Parathyroid adenoma (tissue), 2 donors: ENCODE data around the gene COCH.

ENCODE experiments used
- H2AFZ ChIP-seq: fragments of 300-600 bp; sonication (generic); one replicate; pipeline ENCODE4 v1.7.0; 2017; ENCODE audit warnings: antibody characterized with exemption, mild to moderate bottlenecking
- H3K27ac ChIP-seq: fragments of 300-600 bp; sonication (generic); one replicate; pipeline ENCODE4 v1.7.0; 2017
- H3K27me3 ChIP-seq: fragments of 300-600 bp; sonication (generic); one replicate; pipeline ENCODE4 v1.7.0; 2017; ENCODE audit warnings: low read length; ENCODE audit not compliant: control insufficient read depth, insufficient read depth
- H3K36me3 ChIP-seq: fragments of 300-600 bp; sonication (generic); one replicate; pipeline ENCODE4 v1.7.0; 2017; ENCODE audit warnings: low read length; ENCODE audit not compliant: control insufficient read depth, insufficient read depth
- H3K4me1 ChIP-seq: fragments of 300-600 bp; sonication (generic); one replicate; pipeline ENCODE4 v1.7.0; 2017; ENCODE audit warnings: control low read depth
- H3K4me2 ChIP-seq: fragments of 300-600 bp; sonication (generic); one replicate; pipeline ENCODE4 v1.7.0; 2017; ENCODE audit warnings: low read length
- H3K4me3 ChIP-seq: fragments of 300-600 bp; sonication (generic); one replicate; pipeline ENCODE4 v1.7.0; 2017; ENCODE audit warnings: low read depth, low read length
- H3K79me2 ChIP-seq: fragments of 300-600 bp; sonication (generic); one replicate; pipeline ENCODE4 v1.7.0; 2017; ENCODE audit warnings: control low read depth
- H3K9ac ChIP-seq: fragments of 300-600 bp; sonication (generic); one replicate; pipeline ENCODE4 v1.7.0; 2017; ENCODE audit warnings: mild to moderate bottlenecking
- H3K9me3 ChIP-seq: fragments of 300-600 bp; sonication (generic); one replicate; pipeline ENCODE4 v1.7.0; 2017; ENCODE audit warnings: low read length; ENCODE audit not compliant: control insufficient read depth
- CTCF ChIP-seq: fragments of 300-600 bp; sonication (generic); IDR thresholded peaks from one replicate; pipeline ENCODE4 v1.7.0; 2017; ENCODE audit warnings: antibody characterized with exemption, mild to moderate bottlenecking
- donor health status: primary hyperparathyroidism.

COCH gene

GRCh38 chr14:30914812-30915211 is 40.5 kb downstream of the COCH start:
- H3K27me3 ChIP-seq = no peaks in the 10 kb centered on the region
- H3K9me3 ChIP-seq = no peaks in the 10 kb centered on the region
- H3K4me3 ChIP-seq = no peak overlapping the region
- no peaks in the 10 kb centered on the region for H3K79me2 ChIP-seq
- H3K36me3 ChIP-seq = no peaks in the 10 kb centered on the region
- TF ChIP-seq CTCF = no peak
- H2AFZ ChIP-seq = no peak overlapping the region
- no peak overlapping the region for H3K9ac ChIP-seq
- H3K4me1 ChIP-seq = no peaks in the 10 kb centered on the region
- H3K27ac ChIP-seq = no peak overlapping the region
- no peak overlapping the region for H3K4me2 ChIP-seq

- Histone ChIP-seq H3K27ac (no peak overlapping the region), H2AFZ (no peak overlapping the region), H3K36me3 (no peaks in the 10 kb centered on the region), H3K27me3 (no peaks in the 10 kb centered on the region), H3K4me3 (no peak overlapping the region), H3K79me2 (no peaks in the 10 kb centered on the region), H3K4me2 (no peak overlapping the region), H3K4me1 (no peaks in the 10 kb centered on the region), H3K9ac (no peak overlapping the region), H3K9me3 (no peaks in the 10 kb centered on the region)
- TF ChIP-seq CTCF = no peak
Measured at GRCh38 chr14:30915596-30915995, 41.2 kb downstream of the COCH start.

GRCh38 chr14:30921305-30921704 is 46.9 kb downstream of the COCH start:
- Histone ChIP-seq H3K79me2 (no peaks in the 10 kb centered on the region), H3K27me3 (no peaks in the 10 kb centered on the region), H2AFZ (no peak overlapping the region), H3K9me3 (no peaks in the 10 kb centered on the region), H3K9ac (no peak overlapping the region), H3K4me1 (no peaks in the 10 kb centered on the region), H3K4me3 (no peak overlapping the region), H3K4me2 (no peak overlapping the region), H3K27ac (no peak overlapping the region), H3K36me3 (no peaks in the 10 kb centered on the region)
- TF ChIP-seq CTCF = no peak

- no peaks in the 10 kb centered on the region for H3K4me1 ChIP-seq
- no peak overlapping the region for H3K4me3 ChIP-seq
- H3K9me3 ChIP-seq = no peaks in the 10 kb centered on the region
- no peaks in the 10 kb centered on the region for H3K79me2 ChIP-seq
- no peak overlapping the region for H2AFZ ChIP-seq
- no peak overlapping the region for H3K9ac ChIP-seq
- H3K27ac ChIP-seq = no peak overlapping the region
- no peak overlapping the region for H3K4me2 ChIP-seq
- H3K27me3 ChIP-seq = no peaks in the 10 kb centered on the region
- no peaks in the 10 kb centered on the region for H3K36me3 ChIP-seq
- TF ChIP-seq CTCF = no peak
Measured at GRCh38 chr14:30921788-30922187, 47.4 kb downstream of the COCH start.

GRCh38 chr14:30925254-30925653 is 50.9 kb downstream of the COCH start:
- no peak overlapping the region for H3K27ac ChIP-seq
- no peaks in the 10 kb centered on the region for H3K9me3 ChIP-seq
- H3K9ac ChIP-seq = no peak overlapping the region
- no peaks in the 10 kb centered on the region for H3K79me2 ChIP-seq
- no peaks in the 10 kb centered on the region for H3K36me3 ChIP-seq
- H3K4me3 ChIP-seq = no peak overlapping the region
- H2AFZ ChIP-seq = no peak overlapping the region
- no peaks in the 10 kb centered on the region for H3K4me1 ChIP-seq
- H3K4me2 ChIP-seq = no peak overlapping the region
- no peaks in the 10 kb centered on the region for H3K27me3 ChIP-seq
- TF ChIP-seq CTCF = no peak
